ENCODE measurements around the gene XNDC1N.

DNA sequence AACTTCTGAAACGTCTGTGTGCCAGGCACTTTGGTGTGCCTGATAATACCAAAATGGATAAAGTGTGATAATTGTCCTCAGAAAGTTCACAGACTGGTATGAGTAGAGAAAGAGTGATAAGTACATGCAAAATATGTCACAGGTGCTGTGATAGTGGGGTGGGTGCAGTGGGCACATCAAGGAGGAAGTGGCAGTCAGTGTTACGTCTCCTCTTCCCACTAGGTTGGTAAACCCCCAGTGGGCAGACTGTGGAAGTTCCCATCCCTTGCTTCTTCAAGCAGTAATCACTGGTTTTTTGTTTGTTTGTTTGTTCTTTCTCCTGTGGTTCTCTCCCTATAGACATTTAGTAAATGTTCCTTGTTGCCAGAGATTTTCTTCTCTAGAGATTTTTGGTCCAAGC lies 5.8 kb upstream of the XNDC1N start:
- TF ChIP-seq EP300 (IDR thresholded peaks at IDR 0.05) (no peak), POLR2AphosphoS5 (IDR thresholded peaks at IDR 0.05) (no peak), POLR2A (IDR thresholded peaks at IDR 0.05) (no peak)
- TF ChIP-seq, protein P1, sequence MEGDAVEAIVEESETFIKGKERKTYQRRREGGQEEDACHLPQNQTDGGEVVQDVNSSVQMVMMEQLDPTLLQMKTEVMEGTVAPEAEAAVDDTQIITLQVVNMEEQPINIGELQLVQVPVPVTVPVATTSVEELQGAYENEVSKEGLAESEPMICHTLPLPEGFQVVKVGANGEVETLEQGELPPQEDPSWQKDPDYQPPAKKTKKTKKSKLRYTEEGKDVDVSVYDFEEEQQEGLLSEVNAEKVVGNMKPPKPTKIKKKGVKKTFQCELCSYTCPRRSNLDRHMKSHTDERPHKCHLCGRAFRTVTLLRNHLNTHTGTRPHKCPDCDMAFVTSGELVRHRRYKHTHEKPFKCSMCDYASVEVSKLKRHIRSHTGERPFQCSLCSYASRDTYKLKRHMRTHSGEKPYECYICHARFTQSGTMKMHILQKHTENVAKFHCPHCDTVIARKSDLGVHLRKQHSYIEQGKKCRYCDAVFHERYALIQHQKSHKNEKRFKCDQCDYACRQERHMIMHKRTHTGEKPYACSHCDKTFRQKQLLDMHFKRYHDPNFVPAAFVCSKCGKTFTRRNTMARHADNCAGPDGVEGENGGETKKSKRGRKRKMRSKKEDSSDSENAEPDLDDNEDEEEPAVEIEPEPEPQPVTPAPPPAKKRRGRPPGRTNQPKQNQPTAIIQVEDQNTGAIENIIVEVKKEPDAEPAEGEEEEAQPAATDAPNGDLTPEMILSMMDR (IDR thresholded peaks at IDR 0.05), result no peak
